Dendritic cell treated with granulocyte-macrophage colony-stimulating factor and Interleukin-4, amounts not matched to agents 40 ng/mL and 50 ng/mL, for 4 days (primary cell): ENCODE data around the gene EHMT2.
"Not testable (repeated sequence)": the region's sequence is repeated elsewhere in the genome, so short reads cannot be mapped to it uniquely, and the experiment has no call there.

Experiments
- H3K27ac Mint-ChIP-seq: one replicate; pipeline ENCODE4 v1.8.0; 2022; ENCODE audit warnings: mild to moderate bottlenecking, mixed read lengths
- H3K27me3 Mint-ChIP-seq: one replicate; pipeline ENCODE4 v1.8.0; 2022; ENCODE audit warnings: mild to moderate bottlenecking, mixed read lengths
- H3K36me3 Mint-ChIP-seq: one replicate; pipeline ENCODE4 v1.8.0; 2022; ENCODE audit warnings: low read depth, mixed read lengths
- H3K4me1 Mint-ChIP-seq: one replicate; pipeline ENCODE4 v1.8.0; 2022; ENCODE audit warnings: low read depth, mixed read lengths
- H3K4me3 Mint-ChIP-seq: one replicate; pipeline ENCODE4 v1.8.0; 2022; ENCODE audit warnings: mild to moderate bottlenecking, moderate library complexity, mixed read lengths
- H3K9me3 Mint-ChIP-seq: one replicate; pipeline ENCODE4 v1.8.0; 2022; ENCODE audit warnings: mixed read lengths
- intact Hi-C: fragments of 100-400 bp; cut with micrococcal nuclease; formaldehyde crosslinking; loops from one replicate; pipeline ENCODE4 v1.15.0; 2022

The EHMT2 gene

DNA sequence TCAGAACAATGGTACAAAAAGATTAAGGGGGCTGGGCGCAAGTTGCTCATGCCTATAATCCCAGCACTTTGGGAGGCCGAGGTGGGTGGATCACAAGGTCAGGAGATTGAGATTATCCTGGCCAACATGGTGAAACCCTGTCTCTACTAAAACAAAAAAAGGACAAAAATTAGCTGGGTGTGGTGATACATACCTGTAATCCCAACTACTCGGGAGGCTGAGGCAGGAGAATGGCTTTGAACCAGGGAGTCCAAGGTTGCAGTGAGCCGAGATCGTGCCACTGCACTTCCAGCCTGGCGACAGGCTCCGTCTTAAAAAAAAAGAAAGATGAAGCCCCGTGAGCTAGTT is 57.7 kb downstream of the EHMT2 start:
- intact Hi-C loops, H3K27me3 Mint-ChIP-seq, H3K4me3 Mint-ChIP-seq, H3K9me3 Mint-ChIP-seq, H3K27ac Mint-ChIP-seq: not testable (repeated sequence)
- Mint-ChIP-seq H3K36me3 (peaks cover 100% of the 10 kb centered on the region), H3K4me1 (peaks cover 35% of the 10 kb centered on the region)

GRCh38 chr6:31838968-31839367 is 58.5 kb downstream of the EHMT2 start:
- H3K27ac Mint-ChIP-seq: no peak overlapping the region
- no peak overlapping the region for H3K4me3 Mint-ChIP-seq
- H3K36me3 Mint-ChIP-seq: peaks cover 95% of the 10 kb centered on the region

DNA sequence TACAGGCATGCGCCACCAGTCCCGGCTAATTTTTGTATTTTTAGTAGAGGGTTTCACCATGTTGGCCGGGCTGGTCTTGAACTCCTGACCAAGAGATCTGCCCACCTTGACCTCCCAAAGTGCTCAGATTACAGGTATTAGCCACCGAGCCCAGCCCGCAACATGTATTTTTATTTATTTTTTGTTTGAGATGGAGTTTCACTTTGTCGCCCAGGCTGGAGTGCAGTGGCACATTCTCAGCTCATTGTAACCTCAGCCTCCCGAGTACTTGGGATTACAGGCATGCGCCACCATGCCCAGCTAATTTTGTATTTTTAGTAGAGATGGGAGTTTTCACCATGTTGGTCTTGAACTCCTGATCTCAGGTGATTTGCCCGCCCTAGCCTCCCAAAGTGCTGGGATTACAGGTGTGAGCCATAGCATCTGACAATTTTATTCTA is 59.4 kb downstream of the EHMT2 start:
- Mint-ChIP-seq H3K36me3 (peaks cover 87% of the 10 kb centered on the region), H3K4me1 (peaks cover 48% of the 10 kb centered on the region), H3K4me3 (peak overlapping the region; percentile 96)
- intact Hi-C loops, H3K9me3 Mint-ChIP-seq, H3K27me3 Mint-ChIP-seq, H3K27ac Mint-ChIP-seq: not testable (repeated sequence)

More at GRCh38 chr6:31838968-31839367, 58.5 kb downstream of the EHMT2 start:
- Mint-ChIP-seq H3K4me1 (peaks cover 40% of the 10 kb centered on the region), H3K27me3 (no peaks in the 10 kb centered on the region), H3K9me3 (no peaks in the 10 kb centered on the region)
- intact Hi-C loops: no loop called here

DNA sequence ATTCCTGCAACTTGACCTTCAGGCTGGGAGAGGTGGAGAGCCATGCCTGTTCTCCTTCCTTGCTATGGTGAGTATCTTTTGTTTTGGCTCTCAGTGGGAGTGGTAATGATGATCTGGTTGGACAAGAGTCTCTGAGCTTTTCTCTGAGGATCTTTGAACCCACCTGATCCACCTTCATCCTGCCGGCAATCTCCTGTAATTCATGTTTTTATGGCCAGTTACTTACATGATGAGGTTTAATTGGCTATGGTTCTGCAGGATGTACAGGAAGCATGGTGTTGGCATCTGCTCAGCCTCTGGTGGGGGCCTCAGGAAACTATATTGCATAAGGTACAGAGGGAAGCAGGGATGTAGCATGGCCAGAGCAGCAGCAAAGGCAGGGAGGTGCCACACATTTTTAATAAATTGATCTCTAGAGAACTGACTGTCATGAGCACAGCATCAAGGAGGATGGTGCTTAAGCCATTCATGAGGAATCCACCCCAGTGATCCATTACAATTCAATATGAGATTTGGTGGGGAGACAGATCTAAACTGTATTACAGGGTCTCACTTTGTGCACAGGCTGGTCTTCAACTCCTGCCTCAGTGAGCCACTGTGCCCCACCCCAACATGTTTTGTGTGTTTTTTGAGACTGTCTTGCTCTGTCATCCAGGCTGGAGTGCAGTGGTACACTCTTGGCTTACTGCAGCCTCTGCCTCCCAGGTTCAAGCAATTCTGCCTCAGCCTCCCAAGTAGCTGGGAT is 60.0 kb downstream of the EHMT2 start:
- Mint-ChIP-seq H3K36me3 (peaks cover 81% of the 10 kb centered on the region), H3K9me3 (no peaks in the 10 kb centered on the region)
- intact Hi-C loops: no loop called here

GRCh38 chr6:31836474-31837368 is 60.8 kb downstream of the EHMT2 start:
- Mint-ChIP-seq H3K4me1 (peaks cover 50% of the 10 kb centered on the region), H3K4me3 (peak overlapping the region; percentile 96), H3K9me3 (no peaks in the 10 kb centered on the region), H3K27me3 (no peaks in the 10 kb centered on the region), H3K27ac (peak overlapping the region; percentile 97), H3K36me3 (peaks cover 73% of the 10 kb centered on the region)
- intact Hi-C loops: no loop called here

More for the DNA sequence above, 60.0 kb downstream of the EHMT2 start:
- peaks cover 49% of the 10 kb centered on the region for H3K4me1 Mint-ChIP-seq
- H3K4me3 Mint-ChIP-seq: peak overlapping the region; percentile 96
- no peaks in the 10 kb centered on the region for H3K27me3 Mint-ChIP-seq
- H3K27ac Mint-ChIP-seq: peak overlapping the region; percentile 97

- H3K4me3 Mint-ChIP-seq: peak overlapping the region; percentile 96
- peaks cover 54% of the 10 kb centered on the region for H3K4me1 Mint-ChIP-seq
- H3K27me3 Mint-ChIP-seq: no peaks in the 10 kb centered on the region
- no peaks in the 10 kb centered on the region for H3K9me3 Mint-ChIP-seq
- intact Hi-C loops: no loop called here
- peaks cover 66% of the 10 kb centered on the region for H3K36me3 Mint-ChIP-seq
- H3K27ac Mint-ChIP-seq: peak overlapping the region; percentile 97
Measured at GRCh38 chr6:31836047-31836473, 61.4 kb downstream of the EHMT2 start.

GRCh38 chr6:31834367-31835250 is 62.9 kb downstream of the EHMT2 start:
- Mint-ChIP-seq H3K36me3 (peaks cover 65% of the 10 kb centered on the region), H3K27me3 (no peaks in the 10 kb centered on the region), H3K27ac (peak overlapping the region; percentile 97), H3K9me3 (no peaks in the 10 kb centered on the region), H3K4me1 (peaks cover 54% of the 10 kb centered on the region), H3K4me3 (peak overlapping the region; percentile 96)
- intact Hi-C loops: loop anchor here (1.0 to 5.0 kb wide), 4 partner anchors 28 to 287 kb away; partner anchors contain the start of genes ATP6V1G2, DDAH2, NEU1 and NFKBIL1

GRCh38 chr6:31831350-31832215 is 65.9 kb downstream of the EHMT2 start:
- no peaks in the 10 kb centered on the region for H3K9me3 Mint-ChIP-seq
- H3K36me3 Mint-ChIP-seq: peaks cover 41% of the 10 kb centered on the region
- intact Hi-C loops: loop anchor here (2.0 to 5.0 kb wide), 4 partner anchors 39 to 284 kb away; partner anchors contain the start of genes ATP6V1G2, DDAH2, LY6G5C and NFKBIL1
- H3K4me3 Mint-ChIP-seq: peak overlapping the region; percentile 91
- H3K4me1 Mint-ChIP-seq: peaks cover 36% of the 10 kb centered on the region
- H3K27ac Mint-ChIP-seq: peak overlapping the region; percentile 97
- H3K27me3 Mint-ChIP-seq: no peaks in the 10 kb centered on the region

DNA sequence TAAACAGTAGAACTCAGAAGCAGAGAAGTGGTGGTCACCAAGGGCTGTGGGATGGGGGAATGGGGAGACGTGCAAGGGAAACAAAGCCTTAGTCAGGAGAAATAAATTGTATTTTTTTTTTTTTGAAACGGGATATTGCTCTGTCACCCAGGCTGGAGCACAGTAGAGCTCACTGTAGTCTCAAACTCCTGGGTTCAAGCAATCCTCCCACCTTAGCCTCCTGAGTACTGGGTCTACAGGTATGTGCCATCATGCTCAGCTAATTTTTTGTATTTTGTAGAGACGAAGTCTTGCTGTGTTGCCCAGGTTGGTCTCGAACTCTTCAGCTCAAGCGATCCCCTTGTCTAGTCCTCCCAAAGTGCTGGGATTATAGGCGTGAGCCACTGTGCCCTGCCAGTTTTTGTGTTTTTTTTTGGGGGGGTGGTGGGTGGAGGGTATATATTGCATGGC is 66.6 kb downstream of the EHMT2 start:
- no peaks in the 10 kb centered on the region for H3K27me3 Mint-ChIP-seq
- peaks cover 36% of the 10 kb centered on the region for H3K4me1 Mint-ChIP-seq
- H3K4me3 Mint-ChIP-seq: peak overlapping the region; percentile 91
- peak overlapping the region; percentile 89 for H3K27ac Mint-ChIP-seq
- no peaks in the 10 kb centered on the region for H3K9me3 Mint-ChIP-seq
- intact Hi-C loops: loop anchor here (1.0 to 5.0 kb wide), 5 partner anchors 39 to 284 kb away; partner anchors contain the start of genes ATP6V1G2, DDAH2, LY6G5C and NFKBIL1
- peaks cover 34% of the 10 kb centered on the region for H3K36me3 Mint-ChIP-seq
